SK-N-MC (cell line): Measurements from ENCODE around the gene GHRL.

Experiments used
- EZH2 ChIP-seq: fragments of 200-600 bp; sonication (generic); IDR thresholded peaks from one replicate; pipeline ENCODE4 v1.6.1; 2017; ENCODE audit warnings: antibody characterized with exemption
- FOXP2 ChIP-seq: optimal IDR thresholded peaks from 2 replicates; pipeline ENCODE3; 2011; ENCODE audit warnings: mild to moderate bottlenecking, moderate library complexity; ENCODE audit not compliant: insufficient read depth; ENCODE audit errors: extremely low read length, control extremely low read depth
- POLR2AphosphoS5 ChIP-seq: IDR thresholded peaks from 2 replicates; pipeline ENCODE4 v1.6.1; 2012; ENCODE audit warnings: mild to moderate bottlenecking, low read depth, low read length, borderline replicate concordance

GRCh38 chr3:10299175-10299574 is 6.4 kb upstream of the GHRL start:
- TF ChIP-seq POLR2AphosphoS5 (no peak), EZH2 (no peak), FOXP2 (no peak)
